CD14-positive monocyte (primary cell): ENCODE data around the gene OXNAD1. TPM values are rescaled to one million over a fixed set of nuclear protein-coding genes. Genes with fewer than 3 reads are reported as not detected.

ENCODE experiments used
- DNase-seq, 3 donors: peaks; one replicate each; pipeline ENCODE4 v3.0.0-alpha.2; 2011 to 2022
- H2AFZ ChIP-seq: 2 replicates; pipeline ENCODE4 v1.6.0; 2012; ENCODE audit warnings: mild to moderate bottlenecking, low read depth, low read length, inconsistent platforms; ENCODE audit not compliant: insufficient read depth, poor library complexity, severe bottlenecking
- H3K27ac ChIP-seq, 2 donors: 1 replicate in 1 of 2; 2 replicates in 1 of 2; pipeline ENCODE4 v1.5.1; 2012 to 2013; ENCODE audit warnings: low read length in 2 of 2, control low read depth in 1 of 2, inconsistent platforms in 1 of 2, low read depth in 1 of 2, mild to moderate bottlenecking in 1 of 2
- H3K27me3 ChIP-seq, 2 donors: one replicate each; pipeline versions ENCODE4 v1.6.0 to v1.6.1; 2011 to 2013; ENCODE audit warnings: low read length in 2 of 2; ENCODE audit not compliant: control insufficient read depth in 2 of 2, insufficient read depth in 2 of 2
- H3K36me3 ChIP-seq, 2 donors: replicated peaks in 1 of 2; 1 replicate in 1 of 2; 2 replicates in 1 of 2; pipeline versions ENCODE4 v1.5.1 to v1.6.1; 2012 to 2013; ENCODE audit warnings: low read length in 2 of 2, control low read depth in 1 of 2, inconsistent platforms in 1 of 2, mild to moderate bottlenecking in 1 of 2; ENCODE audit not compliant: insufficient read depth in 2 of 2, control insufficient read depth in 1 of 2
- H3K4me1 ChIP-seq, 2 donors: 1 replicate in 1 of 2; 2 replicates in 1 of 2; pipeline versions ENCODE4 v1.5.1 to v1.6.1; 2012 to 2013; ENCODE audit warnings: low read length in 2 of 2, control low read depth in 1 of 2, inconsistent platforms in 1 of 2, mild to moderate bottlenecking in 1 of 2, moderate library complexity in 1 of 2; ENCODE audit not compliant: insufficient read depth in 2 of 2, control insufficient read depth in 1 of 2
- H3K4me2 ChIP-seq: replicated peaks from 2 replicates; pipeline ENCODE3; 2012; ENCODE audit warnings: low read length, moderate library complexity, mild to moderate bottlenecking; ENCODE audit not compliant: poor library complexity, severe bottlenecking; ENCODE audit errors: extremely low read depth
- H3K4me3 ChIP-seq, 3 experiments: fragments of 200-600 bp in 1 of 3; sonication (generic) in 1 of 3; replicated peaks in 1 of 3; 1 replicate in 2 of 3; 2 replicates in 1 of 3; pipeline ENCODE4 v1.5.1; 2011 to 2013; ENCODE audit warnings: low read length in 3 of 3, mild to moderate bottlenecking in 3 of 3, control low read depth in 2 of 3, low read depth in 2 of 3, inconsistent platforms in 1 of 3, moderate library complexity in 1 of 3
- H3K79me2 ChIP-seq: 2 replicates; pipeline ENCODE4 v1.6.0; 2012; ENCODE audit warnings: mild to moderate bottlenecking, control low read depth, inconsistent platforms, low read length, moderate library complexity; ENCODE audit not compliant: insufficient read depth
- H3K9ac ChIP-seq: 2 replicates; pipeline ENCODE4 v1.6.0; 2017; ENCODE audit warnings: low read length, mild to moderate bottlenecking; ENCODE audit not compliant: insufficient read depth, poor library complexity, severe bottlenecking
- H3K9me3 ChIP-seq, 2 donors: replicated peaks in 1 of 2; 1 replicate in 1 of 2; 2 replicates in 1 of 2; pipeline versions ENCODE4 v1.5.1 to v1.6.1; 2012 to 2013; ENCODE audit warnings: low read length in 2 of 2, control low read depth in 1 of 2; ENCODE audit not compliant: control insufficient read depth in 1 of 2, insufficient read depth in 1 of 2
- H4K20me1 ChIP-seq: 2 replicates; pipeline ENCODE4 v1.6.0; 2012; ENCODE audit warnings: mild to moderate bottlenecking, low read length, control low read depth, moderate library complexity; ENCODE audit not compliant: insufficient read depth
- H3K27ac Mint-ChIP-seq, 7 donors: one replicate each; pipeline ENCODE4 v1.8.0; 2020; ENCODE audit warnings: mild to moderate bottlenecking in 7 of 7, mixed read lengths in 7 of 7, moderate library complexity in 6 of 7, inconsistent platforms in 2 of 7
- H3K27me3 Mint-ChIP-seq, 3 donors: one replicate each; pipeline ENCODE4 v1.8.0; 2021 to 2022; ENCODE audit warnings: low read depth in 3 of 3, mild to moderate bottlenecking in 3 of 3, mixed read lengths in 3 of 3, moderate library complexity in 3 of 3, inconsistent platforms in 1 of 3
- H3K36me3 Mint-ChIP-seq, 2 donors: one replicate each; pipeline ENCODE4 v1.8.0; 2020; ENCODE audit warnings: mixed read lengths in 2 of 2, inconsistent platforms in 1 of 2, mild to moderate bottlenecking in 1 of 2
- H3K4me1 Mint-ChIP-seq: one replicate; pipeline ENCODE4 v1.8.0; 2020; ENCODE audit warnings: mild to moderate bottlenecking, mixed read lengths
- H3K4me3 Mint-ChIP-seq, 2 donors: one replicate each; pipeline ENCODE4 v1.8.0; 2020; ENCODE audit warnings: mild to moderate bottlenecking in 2 of 2, mixed read lengths in 2 of 2, moderate library complexity in 1 of 2
- H3K9me3 Mint-ChIP-seq, 7 donors: one replicate each; pipeline ENCODE4 v1.8.0; 2020 to 2022; ENCODE audit warnings: mixed read lengths in 7 of 7, mild to moderate bottlenecking in 6 of 7, moderate library complexity in 6 of 7, inconsistent platforms in 2 of 7
- CTCF ChIP-seq: fragments of 200-600 bp; IDR thresholded peaks from one replicate; pipeline ENCODE4 v1.8.0; 2022; ENCODE audit warnings: antibody characterized with exemption, mild to moderate bottlenecking
- whole genome bisulfite sequencing: methylation state at CpG from one replicate; pipeline ENCODE4 v1.1.5; 2013; ENCODE audit warnings: missing lambda C conversion rate; ENCODE audit not compliant: insufficient coverage; 5-methylcytosine and 5-hydroxymethylcytosine counted together
- intact Hi-C, 2 donors: fragments of 100-400 bp; cut with micrococcal nuclease; formaldehyde crosslinking; loops; one replicate each; pipeline versions ENCODE4 v1.15.0 to v1.15.1; 2023
- polyA plus RNA-seq, 3 donors: library from polyadenylated mRNA; depleted of rRNA in 1 of 3; unstranded in 2 of 3; stranded (reverse) in 1 of 3; fragments of 300-500 nt in 2 of 3; fragments of >200 nt in 1 of 3; fragmentation: Illumina TruSeq in 2 of 3; gene quantifications; 1 replicate in 2 of 3; 2 replicates in 1 of 3; pipeline ENCODE4 v1.2.3, GENCODE V29; 2012 to 2021

OXNAD1 gene
- polyA plus RNA-seq, 3 donors, result 3.7 to 5.1 (median 4.4) TPM

- peaks cover 15 to 21% of the 10 kb centered on the region in 2 donors for H3K4me1 ChIP-seq
- no peaks in the 10 kb centered on the region for H3K9me3 ChIP-seq
- no peak overlapping the region for H3K4me3 Mint-ChIP-seq
- no peak overlapping the region for H3K4me3 ChIP-seq
- DNase-seq, result no peak
- H3K4me2 ChIP-seq, result no peak overlapping the region
- no peaks in the 10 kb centered on the region for H3K27me3 ChIP-seq
- no peaks in the 10 kb centered on the region for H3K79me2 ChIP-seq
- peaks cover 26% of the 10 kb centered on the region for H3K4me1 Mint-ChIP-seq
- H3K36me3 Mint-ChIP-seq, result peaks cover 40 to 50% of the 10 kb centered on the region in 2 donors
- H3K27ac Mint-ChIP-seq, result peak overlapping the region in 5 of 7 donors; percentile 20 to 78 (median 62)
- 81% methylated on average over 3 of the region's 3 CpGs for WGBS
- no peak overlapping the region for H2AFZ ChIP-seq
- TF ChIP-seq CTCF, result no peak
- H3K27me3 Mint-ChIP-seq, result no peaks in the 10 kb centered on the region
- peaks cover 13 to 53% of the 10 kb centered on the region in 2 donors for H3K36me3 ChIP-seq
- H4K20me1 ChIP-seq, result no peaks in the 10 kb centered on the region
- H3K27ac ChIP-seq, result peak overlapping the region; percentile 10 to 60
- intact Hi-C loops, result no loop called here
- no peaks in the 10 kb centered on the region for H3K9me3 Mint-ChIP-seq
- H3K9ac ChIP-seq, result no peak overlapping the region
Measured at GRCh38 chr3:16286161-16286560, 21.1 kb downstream of the OXNAD1 start.

- H3K36me3 Mint-ChIP-seq, result peaks cover 40 to 44% of the 10 kb centered on the region in 2 donors
Measured at GRCh38 chr3:16286751-16287543, 21.9 kb downstream of the OXNAD1 start.

More at GRCh38 chr3:16286751-16287543, 21.9 kb downstream of the OXNAD1 start:
- H3K4me1 Mint-ChIP-seq, result peaks cover 32% of the 10 kb centered on the region
- Histone ChIP-seq H3K36me3 (peaks cover 12 to 48% of the 10 kb centered on the region in 2 donors), H3K9ac (no peak overlapping the region), H3K27me3 (no peaks in the 10 kb centered on the region), H3K27ac (peak overlapping the region; percentile 10 to 60), H3K4me2 (no peak overlapping the region), H4K20me1 (no peaks in the 10 kb centered on the region), H3K4me1 (peaks cover 17 to 26% of the 10 kb centered on the region in 2 donors), H3K4me3 (no peak overlapping the region), H2AFZ (no peak overlapping the region), H3K9me3 (no peaks in the 10 kb centered on the region), H3K79me2 (no peaks in the 10 kb centered on the region)
- DNase-seq, result peak in 2 of 3 donors; percentile 20 to 34
- peak overlapping the region in 1 of 2 donors; percentile 49 for H3K4me3 Mint-ChIP-seq
- no peak for TF ChIP-seq CTCF
- no peaks in the 10 kb centered on the region for H3K9me3 Mint-ChIP-seq
- no peaks in the 10 kb centered on the region for H3K27me3 Mint-ChIP-seq
- intact Hi-C loops, result no loop called here
- peak overlapping the region in 6 of 7 donors; percentile 49 to 78 (median 60) for H3K27ac Mint-ChIP-seq
- WGBS, result no CpG with 5 or more reads among the region's 6 CpGs
